ENCODE data around the gene PCDHGA1.
A peak's percentile ranks its signal among the peaks of the same experiment; 100 is the strongest.
"Not testable (repeated sequence)": the region's sequence is repeated elsewhere in the genome, so short reads cannot be mapped to it uniquely, and the experiment has no call there.

The PCDHGA1 gene

DNA sequence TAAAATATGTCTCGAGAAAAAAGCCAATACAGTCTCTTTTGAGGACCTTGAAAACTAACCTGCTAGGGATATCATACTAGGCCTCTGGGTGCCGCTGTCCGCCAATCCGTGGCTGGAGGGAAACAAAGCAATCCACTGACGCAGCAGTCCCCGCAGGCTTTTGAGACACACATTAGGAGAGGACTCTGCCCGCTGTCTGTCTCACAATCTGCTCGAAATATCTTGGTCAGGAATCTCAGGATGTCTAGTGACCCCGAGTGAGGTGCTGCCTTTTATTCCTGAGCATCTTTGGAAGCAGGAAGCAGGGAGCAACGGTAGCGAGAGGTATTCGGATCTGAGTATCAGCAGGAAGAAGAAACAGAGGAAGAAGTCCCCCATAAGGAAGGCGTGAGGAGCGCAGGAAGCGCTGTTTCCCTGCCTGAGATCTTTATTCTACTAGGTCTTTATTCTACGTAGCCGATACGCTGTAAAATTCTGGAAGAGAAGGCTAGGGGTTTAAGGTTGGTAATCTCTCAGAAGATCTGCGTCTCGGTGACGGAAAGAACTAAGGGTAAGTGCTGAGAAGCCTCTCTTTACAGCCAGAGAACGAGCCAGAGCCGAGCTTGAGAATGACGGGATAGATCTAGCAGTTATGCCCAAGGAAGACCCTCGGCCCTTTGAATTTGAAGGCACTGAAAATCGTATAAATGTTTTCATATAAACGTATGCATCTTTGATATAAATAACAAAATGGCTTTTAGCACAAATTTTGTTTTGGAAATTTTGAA lies 4.0 kb upstream of the PCDHGA1 start:
- 77 to 83% methylated on average over 27 of the region's 27 CpGs for WGBS, 2 experiments
- Histone ChIP-seq H3K36me3 (ENCODE audit: control insufficient read depth, insufficient read depth, low read length) (no peaks in the 10 kb centered on the region), H3K4me1 (ENCODE audit: control insufficient read depth, insufficient read depth, low read length) (no peaks in the 10 kb centered on the region), H3K27me3 (ENCODE audit: control insufficient read depth, insufficient read depth, low read length, poor library complexity, severe bottlenecking) (no peaks in the 10 kb centered on the region), H3K4me3 (ENCODE audit: insufficient read depth, low read depth, low read length) (no peak overlapping the region), H3K27ac (ENCODE audit: insufficient read depth, low read depth, low read length, poor library complexity, severe bottlenecking) (no peak overlapping the region), H3K9me3 (ENCODE audit: control insufficient read depth, low read length) (peaks cover 2% of the 10 kb centered on the region)

DNA sequence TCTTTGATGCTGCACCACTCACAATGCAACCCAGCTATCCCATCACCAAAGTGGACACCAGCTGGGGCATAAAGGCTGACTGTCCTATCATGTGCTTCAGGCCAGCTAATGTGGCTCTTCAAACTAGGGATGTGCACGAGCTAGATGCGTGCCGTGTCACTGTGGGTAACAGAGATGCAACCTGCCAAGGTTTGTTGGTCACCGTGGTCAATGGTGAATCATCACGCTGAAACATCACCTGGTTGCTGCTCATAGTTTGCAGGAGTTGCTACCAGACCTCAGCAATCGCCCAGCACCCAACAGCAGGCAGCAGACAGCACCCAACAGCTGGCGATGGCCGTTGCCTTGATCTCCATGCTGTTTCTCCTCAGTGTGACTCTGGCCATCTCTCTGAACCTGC lies 2.1 kb upstream of the PCDHGA1 start:
- 89 to 91% methylated on average over 8 of the region's 8 CpGs for WGBS, 2 experiments
- Histone ChIP-seq H3K9me3 (ENCODE audit: control insufficient read depth, low read length) (no peaks in the 10 kb centered on the region), H3K4me1 (ENCODE audit: control insufficient read depth, insufficient read depth, low read length) (no peaks in the 10 kb centered on the region), H3K36me3 (ENCODE audit: control insufficient read depth, insufficient read depth, low read length) (no peaks in the 10 kb centered on the region), H3K4me3 (ENCODE audit: insufficient read depth, low read depth, low read length) (no peak overlapping the region), H3K27me3 (ENCODE audit: control insufficient read depth, insufficient read depth, low read length, poor library complexity, severe bottlenecking) (no peaks in the 10 kb centered on the region), H3K27ac (ENCODE audit: insufficient read depth, low read depth, low read length, poor library complexity, severe bottlenecking) (no peak overlapping the region)

DNA sequence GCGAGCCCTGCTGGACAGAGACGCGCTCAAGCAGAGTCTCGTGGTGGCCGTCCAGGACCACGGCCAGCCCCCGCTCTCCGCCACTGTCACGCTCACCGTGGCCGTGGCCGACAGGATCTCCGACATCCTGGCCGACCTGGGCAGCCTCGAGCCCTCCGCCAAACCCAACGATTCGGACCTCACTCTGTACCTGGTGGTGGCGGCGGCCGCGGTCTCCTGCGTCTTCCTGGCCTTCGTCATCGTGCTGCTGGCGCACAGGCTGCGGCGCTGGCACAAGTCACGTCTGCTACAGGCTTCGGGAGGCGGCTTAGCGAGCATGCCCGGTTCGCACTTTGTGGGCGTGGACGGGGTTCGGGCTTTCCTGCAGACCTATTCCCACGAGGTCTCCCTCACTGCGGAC lies 2.3 kb downstream of the PCDHGA1 start:
- H3K4me1 ChIP-seq (ENCODE audit: control insufficient read depth, insufficient read depth, low read length); H3K4me3 ChIP-seq (ENCODE audit: insufficient read depth, low read depth, low read length); H3K9me3 ChIP-seq (ENCODE audit: control insufficient read depth, low read length); H3K36me3 ChIP-seq (ENCODE audit: control insufficient read depth, insufficient read depth, low read length); H3K27ac ChIP-seq (ENCODE audit: insufficient read depth, low read depth, low read length, poor library complexity, severe bottlenecking); H3K27me3 ChIP-seq (ENCODE audit: control insufficient read depth, insufficient read depth, low read length, poor library complexity, severe bottlenecking): not testable (repeated sequence)
- 96% methylated on average over 39 of the region's 39 CpGs for WGBS, 2 experiments

DNA sequence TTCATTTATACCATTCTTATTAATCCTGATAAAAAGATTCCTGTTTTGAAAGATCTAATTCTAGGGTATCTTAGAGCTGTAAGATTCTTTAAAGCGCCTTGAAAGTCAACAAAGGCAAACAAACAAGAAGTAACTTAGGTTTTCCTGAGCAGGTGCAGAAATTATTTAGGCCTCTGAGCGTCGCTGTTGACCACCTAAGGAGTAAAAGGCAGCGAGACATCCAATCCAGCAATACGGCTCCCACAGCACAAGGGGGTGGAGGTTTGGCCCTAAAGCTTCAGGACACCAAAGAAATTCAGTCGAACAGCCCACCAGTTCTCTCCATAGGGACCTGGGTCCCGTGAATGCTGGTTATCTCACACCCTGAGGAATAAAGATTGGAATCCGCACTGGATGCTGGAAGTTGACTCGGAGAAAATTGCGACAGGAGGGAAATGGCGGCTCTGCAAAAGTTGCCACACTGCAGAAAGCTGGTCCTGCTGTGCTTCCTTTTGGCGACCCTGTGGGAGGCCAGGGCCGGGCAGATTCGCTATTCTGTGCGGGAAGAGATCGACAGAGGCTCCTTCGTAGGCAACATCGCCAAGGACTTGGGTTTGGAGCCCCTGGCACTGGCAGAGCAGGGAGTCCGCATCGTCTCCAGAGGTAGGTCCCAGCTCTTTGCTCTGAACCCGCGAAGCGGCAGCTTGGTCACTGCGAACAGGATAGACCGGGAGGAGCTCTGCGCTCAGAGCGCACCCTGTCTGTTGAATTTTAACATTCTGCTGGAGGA lies 8.4 kb downstream of the PCDHGA1 start, which contains the start of gene PCDHGA2:
PCDHGA2 (plus strand) TSS at position 223 of the 769 bp plus-strand sequence.
- 81% methylated on average over 27 of the region's 27 CpGs for WGBS, 2 experiments
- Histone ChIP-seq H3K27ac (ENCODE audit: insufficient read depth, low read depth, low read length, poor library complexity, severe bottlenecking) (no peak within 1 kb of the TSS), H3K36me3 (ENCODE audit: control insufficient read depth, insufficient read depth, low read length) (no peaks in the 10 kb centered on the region), H3K4me3 (ENCODE audit: insufficient read depth, low read depth, low read length) (no peak within 1 kb of the TSS), H3K4me1 (ENCODE audit: control insufficient read depth, insufficient read depth, low read length) (no peaks in the 10 kb centered on the region), H3K27me3 (ENCODE audit: control insufficient read depth, insufficient read depth, low read length, poor library complexity, severe bottlenecking) (no peaks in the 10 kb centered on the region), H3K9me3 (ENCODE audit: control insufficient read depth, low read length) (no peaks in the 10 kb centered on the region)

DNA sequence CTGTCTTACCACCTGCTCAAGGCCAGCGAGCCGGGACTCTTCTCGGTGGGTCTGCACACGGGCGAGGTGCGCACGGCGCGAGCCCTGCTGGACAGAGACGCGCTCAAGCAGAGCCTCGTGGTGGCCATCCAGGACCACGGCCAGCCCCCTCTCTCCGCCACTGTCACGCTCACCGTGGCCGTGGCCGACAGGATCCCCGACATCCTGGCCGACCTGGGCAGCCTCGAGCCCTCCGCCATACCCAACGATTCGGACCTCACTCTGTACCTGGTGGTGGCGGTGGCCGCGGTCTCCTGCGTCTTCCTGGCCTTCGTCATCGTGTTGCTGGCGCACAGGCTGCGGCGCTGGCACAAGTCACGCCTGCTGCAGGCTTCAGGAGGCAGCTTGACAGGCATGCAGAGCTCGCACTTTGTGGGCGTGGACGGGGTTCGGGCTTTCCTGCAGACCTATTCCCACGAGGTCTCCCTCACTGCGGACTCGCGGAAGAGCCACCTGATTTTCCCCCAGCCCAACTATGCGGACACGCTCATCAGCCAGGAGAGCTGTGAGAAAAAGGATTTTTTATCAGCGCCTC lies 10.6 kb downstream of the PCDHGA1 start:
- 96 to 97% methylated on average over 41 to 45 of the region's 45 CpGs for WGBS, 2 experiments
- H3K27ac ChIP-seq (ENCODE audit: insufficient read depth, low read depth, low read length, poor library complexity, severe bottlenecking); H3K9me3 ChIP-seq (ENCODE audit: control insufficient read depth, low read length): not testable (repeated sequence)

DNA sequence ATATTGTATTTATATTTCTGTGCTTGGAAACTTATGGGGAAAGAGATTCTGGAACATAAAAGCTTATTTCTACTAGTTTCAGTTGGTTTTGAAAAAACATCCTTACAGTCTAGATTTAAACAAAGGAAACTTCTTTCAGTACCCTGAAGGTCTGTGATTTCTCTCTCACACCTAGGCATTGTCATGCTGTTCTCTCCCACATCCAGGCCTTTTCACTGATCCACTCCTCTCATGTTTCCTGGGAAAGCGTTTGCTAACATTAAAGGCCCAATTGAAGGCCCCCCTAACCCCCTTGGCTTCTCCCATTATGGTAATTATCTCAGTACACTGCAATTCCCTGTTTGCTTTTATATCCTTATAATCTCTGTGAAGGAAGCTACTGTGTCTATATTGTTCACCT lies 12.5 kb downstream of the PCDHGA1 start:
- peaks cover 7% of the 10 kb centered on the region for H3K9me3 ChIP-seq (ENCODE audit: control insufficient read depth, low read length)

More for the DNA sequence above, 10.6 kb downstream of the PCDHGA1 start:
- H3K36me3 ChIP-seq (ENCODE audit: control insufficient read depth, insufficient read depth, low read length); H3K27me3 ChIP-seq (ENCODE audit: control insufficient read depth, insufficient read depth, low read length, poor library complexity, severe bottlenecking); H3K4me1 ChIP-seq (ENCODE audit: control insufficient read depth, insufficient read depth, low read length); H3K4me3 ChIP-seq (ENCODE audit: insufficient read depth, low read depth, low read length): not testable (repeated sequence)

DNA sequence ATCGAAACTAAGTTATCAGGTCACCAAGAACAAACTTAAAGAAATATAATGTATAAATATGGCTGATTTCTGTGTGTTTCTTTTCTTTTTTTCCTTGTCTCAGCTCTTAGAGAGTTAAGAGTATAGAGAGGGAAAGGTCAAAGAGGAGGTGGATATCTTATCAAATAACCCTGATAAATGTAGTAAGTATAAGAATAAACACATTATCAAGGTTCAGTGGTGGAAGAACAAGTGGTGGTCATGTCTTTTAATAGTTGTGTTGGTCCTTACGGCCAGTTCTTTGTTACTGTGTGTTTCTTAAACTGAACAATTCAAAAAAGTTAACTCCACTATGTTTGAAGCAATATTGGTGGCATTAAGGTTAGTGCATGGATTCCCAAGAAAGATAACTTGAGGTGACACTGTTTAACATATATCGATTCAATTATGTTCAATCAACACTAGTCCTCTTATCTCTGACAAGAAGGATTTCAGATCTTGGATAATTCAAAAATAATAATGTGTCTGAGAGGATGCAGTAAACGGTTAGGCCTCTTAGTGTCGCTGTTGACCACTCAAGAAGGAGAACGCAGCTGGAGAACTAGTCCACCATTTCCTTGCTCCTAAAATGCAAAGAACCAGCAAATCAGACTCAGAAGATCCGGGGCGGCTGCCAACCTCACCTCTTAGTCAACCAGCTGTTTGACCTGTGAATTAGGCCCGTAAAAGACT lies 13.1 kb downstream of the PCDHGA1 start, which contains the start of gene PCDHGA3:
PCDHGA3 (plus strand) TSS at position 588 of the 711 bp plus-strand sequence. CDS start 205 bp downstream, outside the sequence.
- H3K4me3 ChIP-seq (ENCODE audit: insufficient read depth, low read depth, low read length) = peak within 1 kb of the TSS; percentile 35
- H3K27me3 ChIP-seq (ENCODE audit: control insufficient read depth, insufficient read depth, low read length, poor library complexity, severe bottlenecking) = no peaks in the 10 kb centered on the region
- peaks cover 7% of the 10 kb centered on the region for H3K9me3 ChIP-seq (ENCODE audit: control insufficient read depth, low read length)
- WGBS, 2 experiments = 62 to 70% methylated on average over 7 to 8 of the region's 9 CpGs
- no peak within 1 kb of the TSS for H3K27ac ChIP-seq (ENCODE audit: insufficient read depth, low read depth, low read length, poor library complexity, severe bottlenecking)
- no peaks in the 10 kb centered on the region for H3K36me3 ChIP-seq (ENCODE audit: control insufficient read depth, insufficient read depth, low read length)
- no peaks in the 10 kb centered on the region for H3K4me1 ChIP-seq (ENCODE audit: control insufficient read depth, insufficient read depth, low read length)

More for the DNA sequence above, 12.5 kb downstream of the PCDHGA1 start:
- Histone ChIP-seq H3K4me3 (ENCODE audit: insufficient read depth, low read depth, low read length) (no peak overlapping the region), H3K27me3 (ENCODE audit: control insufficient read depth, insufficient read depth, low read length, poor library complexity, severe bottlenecking) (no peaks in the 10 kb centered on the region), H3K27ac (ENCODE audit: insufficient read depth, low read depth, low read length, poor library complexity, severe bottlenecking) (no peak overlapping the region), H3K36me3 (ENCODE audit: control insufficient read depth, insufficient read depth, low read length) (no peaks in the 10 kb centered on the region), H3K4me1 (ENCODE audit: control insufficient read depth, insufficient read depth, low read length) (no peaks in the 10 kb centered on the region)
- 68 to 69% methylated on average over 1 of the region's 1 CpG for WGBS, 2 experiments

DNA sequence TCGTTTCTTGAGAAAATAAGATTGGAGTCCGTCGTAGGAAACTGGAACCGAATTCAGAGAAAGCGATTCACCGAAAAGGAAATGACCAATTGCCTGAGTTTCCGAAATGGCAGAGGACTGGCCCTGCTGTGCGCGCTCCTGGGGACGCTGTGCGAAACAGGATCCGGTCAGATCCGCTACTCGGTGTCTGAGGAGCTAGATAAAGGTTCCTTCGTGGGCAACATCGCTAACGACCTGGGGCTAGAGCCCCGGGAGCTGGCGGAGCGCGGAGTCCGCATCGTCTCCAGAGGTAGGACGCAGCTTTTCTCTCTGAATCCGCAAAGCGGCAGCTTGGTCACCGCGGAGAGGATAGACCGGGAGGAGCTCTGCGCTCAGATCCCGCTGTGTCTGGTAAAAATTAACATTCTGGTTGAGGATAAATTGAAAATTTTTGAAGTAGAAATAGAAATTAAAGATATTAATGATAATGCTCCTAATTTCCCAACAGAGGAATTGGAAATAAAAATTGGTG lies 13.7 kb downstream of the PCDHGA1 start:
- WGBS, 2 experiments = 74 to 81% methylated on average over 31 of the region's 31 CpGs
- Histone ChIP-seq H3K9me3 (ENCODE audit: control insufficient read depth, low read length) (peaks cover 7% of the 10 kb centered on the region), H3K27ac (ENCODE audit: insufficient read depth, low read depth, low read length, poor library complexity, severe bottlenecking) (no peak overlapping the region), H3K4me1 (ENCODE audit: control insufficient read depth, insufficient read depth, low read length) (no peaks in the 10 kb centered on the region), H3K4me3 (ENCODE audit: insufficient read depth, low read depth, low read length) (peak overlapping the region; percentile 35), H3K36me3 (ENCODE audit: control insufficient read depth, insufficient read depth, low read length) (no peaks in the 10 kb centered on the region), H3K27me3 (ENCODE audit: control insufficient read depth, insufficient read depth, low read length, poor library complexity, severe bottlenecking) (no peaks in the 10 kb centered on the region)

DNA sequence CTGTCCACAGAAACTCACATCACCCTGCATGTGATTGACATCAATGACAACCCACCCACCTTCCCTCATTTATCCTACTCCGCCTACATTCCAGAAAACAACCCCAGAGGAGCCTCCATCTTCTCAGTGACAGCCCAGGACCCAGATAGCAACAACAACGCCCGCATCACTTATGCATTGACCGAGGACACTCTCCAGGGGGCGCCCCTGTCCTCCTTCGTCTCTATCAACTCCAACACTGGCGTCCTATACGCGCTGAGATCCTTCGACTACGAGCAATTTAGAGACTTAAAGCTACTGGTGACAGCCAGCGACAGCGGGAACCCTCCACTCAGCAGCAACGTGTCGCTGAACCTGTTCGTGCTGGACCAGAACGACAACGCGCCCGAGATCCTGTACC lies 15.0 kb downstream of the PCDHGA1 start:
- no peaks in the 10 kb centered on the region for H3K27me3 ChIP-seq (ENCODE audit: control insufficient read depth, insufficient read depth, low read length, poor library complexity, severe bottlenecking)
- H3K27ac ChIP-seq (ENCODE audit: insufficient read depth, low read depth, low read length, poor library complexity, severe bottlenecking) = no peak overlapping the region
- WGBS, 2 experiments = 93% methylated on average over 20 of the region's 20 CpGs
- H3K9me3 ChIP-seq (ENCODE audit: control insufficient read depth, low read length) = peaks cover 7% of the 10 kb centered on the region
- no peak overlapping the region for H3K4me3 ChIP-seq (ENCODE audit: insufficient read depth, low read depth, low read length)
- no peaks in the 10 kb centered on the region for H3K36me3 ChIP-seq (ENCODE audit: control insufficient read depth, insufficient read depth, low read length)
- no peaks in the 10 kb centered on the region for H3K4me1 ChIP-seq (ENCODE audit: control insufficient read depth, insufficient read depth, low read length)

All from ectodermal cell (in vitro differentiated cells).